Osteoblast (primary cell): ENCODE results near the gene KLC1. TPM values are rescaled to one million over a fixed set of nuclear protein-coding genes. Genes with fewer than 3 reads are reported as not detected.

Source experiments
- DNase-seq: peaks from one replicate; pipeline ENCODE4 v3.0.0; 2011; ENCODE audit warnings: low spot score, mixed read lengths; ENCODE audit not compliant: insufficient read length; ENCODE audit errors: missing footprints
- H2AFZ ChIP-seq: 2 replicates; pipeline ENCODE4 v1.6.0; 2011; ENCODE audit warnings: mild to moderate bottlenecking, low read length
- H3K27ac ChIP-seq: 2 replicates; pipeline ENCODE4 v1.5.1; 2011; ENCODE audit warnings: mild to moderate bottlenecking, low read depth, low read length, moderate library complexity
- H3K27me3 ChIP-seq: 2 replicates; pipeline ENCODE4 v1.6.0; 2012; ENCODE audit warnings: mild to moderate bottlenecking, control low read depth, inconsistent platforms, low read length, moderate library complexity; ENCODE audit not compliant: insufficient read depth
- H3K36me3 ChIP-seq: 2 replicates; pipeline ENCODE4 v1.5.1; 2011; ENCODE audit warnings: mild to moderate bottlenecking, low read length, control low read depth, moderate library complexity; ENCODE audit not compliant: insufficient read depth
- H3K4me1 ChIP-seq: 2 replicates; pipeline ENCODE4 v1.5.1; 2011; ENCODE audit warnings: mild to moderate bottlenecking, low read length, control low read depth, moderate library complexity; ENCODE audit not compliant: insufficient read depth
- H3K4me2 ChIP-seq: 2 replicates; pipeline ENCODE4 v1.6.0; 2011; ENCODE audit warnings: mild to moderate bottlenecking, low read length; ENCODE audit not compliant: insufficient read depth
- H3K4me3 ChIP-seq: fragments of 200-600 bp; sonication (generic); 3 replicates; pipeline ENCODE4 v1.5.1; 2012; ENCODE audit warnings: mild to moderate bottlenecking, low read length, inconsistent platforms; ENCODE audit not compliant: insufficient read depth
- H3K79me2 ChIP-seq: 2 replicates; pipeline ENCODE4 v1.6.0; 2012; ENCODE audit warnings: mild to moderate bottlenecking, low read length, control low read depth, inconsistent platforms; ENCODE audit not compliant: insufficient read depth
- H3K9me3 ChIP-seq: 2 replicates; pipeline ENCODE4 v1.5.1; 2011; ENCODE audit warnings: low read depth, low read length, control low read depth
- H4K20me1 ChIP-seq: 2 replicates; pipeline ENCODE4 v1.6.0; 2012; ENCODE audit warnings: mild to moderate bottlenecking, low read length, control low read depth; ENCODE audit not compliant: insufficient read depth
- total RNA-seq: library from RNA; depleted of rRNA; stranded (reverse); fragments of >200 nt; gene quantifications from 2 replicates; pipeline ENCODE4 v1.2.3, GENCODE V29; 2012
- TF ChIP-seq, protein P1 (sequence below): IDR thresholded peaks from 2 replicates; pipeline ENCODE4 v1.5.1; 2011; ENCODE audit warnings: mild to moderate bottlenecking, low read depth, low read length, moderate library complexity; ENCODE audit errors: extremely low read depth

KLC1 gene
- total RNA-seq, 1 donor, result 205 TPM

DNA sequence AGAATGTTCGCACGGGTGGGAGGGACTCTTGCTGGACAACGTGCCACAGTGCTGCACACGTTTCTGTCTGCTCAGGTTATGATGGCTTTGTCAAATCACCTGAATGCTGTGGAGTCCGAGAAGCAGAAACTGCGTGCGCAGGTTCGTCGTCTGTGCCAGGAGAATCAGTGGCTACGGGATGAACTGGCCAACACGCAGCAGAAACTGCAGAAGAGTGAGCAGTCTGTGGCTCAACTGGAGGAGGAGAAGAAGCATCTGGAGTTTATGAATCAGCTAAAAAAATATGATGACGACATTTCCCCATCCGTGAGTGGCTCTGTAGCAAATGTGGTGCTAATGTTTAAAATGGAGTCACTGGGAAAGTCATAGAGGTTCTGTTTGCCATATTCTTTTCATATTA is 28.5 kb downstream of the KLC1 start:
- TF ChIP-seq, protein P1, sequence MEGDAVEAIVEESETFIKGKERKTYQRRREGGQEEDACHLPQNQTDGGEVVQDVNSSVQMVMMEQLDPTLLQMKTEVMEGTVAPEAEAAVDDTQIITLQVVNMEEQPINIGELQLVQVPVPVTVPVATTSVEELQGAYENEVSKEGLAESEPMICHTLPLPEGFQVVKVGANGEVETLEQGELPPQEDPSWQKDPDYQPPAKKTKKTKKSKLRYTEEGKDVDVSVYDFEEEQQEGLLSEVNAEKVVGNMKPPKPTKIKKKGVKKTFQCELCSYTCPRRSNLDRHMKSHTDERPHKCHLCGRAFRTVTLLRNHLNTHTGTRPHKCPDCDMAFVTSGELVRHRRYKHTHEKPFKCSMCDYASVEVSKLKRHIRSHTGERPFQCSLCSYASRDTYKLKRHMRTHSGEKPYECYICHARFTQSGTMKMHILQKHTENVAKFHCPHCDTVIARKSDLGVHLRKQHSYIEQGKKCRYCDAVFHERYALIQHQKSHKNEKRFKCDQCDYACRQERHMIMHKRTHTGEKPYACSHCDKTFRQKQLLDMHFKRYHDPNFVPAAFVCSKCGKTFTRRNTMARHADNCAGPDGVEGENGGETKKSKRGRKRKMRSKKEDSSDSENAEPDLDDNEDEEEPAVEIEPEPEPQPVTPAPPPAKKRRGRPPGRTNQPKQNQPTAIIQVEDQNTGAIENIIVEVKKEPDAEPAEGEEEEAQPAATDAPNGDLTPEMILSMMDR, result no peak
- peak overlapping the region; percentile 13 for H2AFZ ChIP-seq
- no peaks in the 10 kb centered on the region for H3K27me3 ChIP-seq
- H4K20me1 ChIP-seq, result peaks cover 17% of the 10 kb centered on the region
- DNase-seq, result peak; percentile 94
- H3K79me2 ChIP-seq, result peaks cover 90% of the 10 kb centered on the region
- H3K27ac ChIP-seq, result peak overlapping the region; percentile 95
- peak overlapping the region; percentile 58 for H3K4me2 ChIP-seq
- H3K36me3 ChIP-seq, result peaks cover 68% of the 10 kb centered on the region
- H3K4me1 ChIP-seq, result peaks cover 40% of the 10 kb centered on the region
- no peak overlapping the region for H3K4me3 ChIP-seq
- no peaks in the 10 kb centered on the region for H3K9me3 ChIP-seq

- peaks cover 11% of the 10 kb centered on the region for H4K20me1 ChIP-seq
- no peak for DNase-seq
- no peaks in the 10 kb centered on the region for H3K27me3 ChIP-seq
- no peak overlapping the region for H3K4me3 ChIP-seq
- no peak overlapping the region for H2AFZ ChIP-seq
- H3K9me3 ChIP-seq, result no peaks in the 10 kb centered on the region
- peaks cover 70% of the 10 kb centered on the region for H3K36me3 ChIP-seq
- no peak overlapping the region for H3K4me2 ChIP-seq
- peaks cover 43% of the 10 kb centered on the region for H3K4me1 ChIP-seq
- peak overlapping the region; percentile 1 for H3K27ac ChIP-seq
- TF ChIP-seq, protein P1, result no peak
- peaks cover 77% of the 10 kb centered on the region for H3K79me2 ChIP-seq
Observed at GRCh38 chr14:103659631-103660030, 30.6 kb downstream of the KLC1 start.

GRCh38 chr14:103662029-103662428 is 33.0 kb downstream of the KLC1 start:
- peaks cover 75% of the 10 kb centered on the region for H3K79me2 ChIP-seq
- TF ChIP-seq, protein P1, result no peak
- H3K9me3 ChIP-seq, result no peaks in the 10 kb centered on the region
- no peak overlapping the region for H3K27ac ChIP-seq
- H3K36me3 ChIP-seq, result peaks cover 57% of the 10 kb centered on the region
- peaks cover 6% of the 10 kb centered on the region for H4K20me1 ChIP-seq
- no peaks in the 10 kb centered on the region for H3K27me3 ChIP-seq
- H3K4me3 ChIP-seq, result no peak overlapping the region
- H2AFZ ChIP-seq, result no peak overlapping the region
- H3K4me1 ChIP-seq, result peaks cover 32% of the 10 kb centered on the region
- no peak overlapping the region for H3K4me2 ChIP-seq
- DNase-seq, result no peak

GRCh38 chr14:103662591-103662990 is 33.6 kb downstream of the KLC1 start:
- H3K4me1 ChIP-seq, result peaks cover 26% of the 10 kb centered on the region
- peaks cover 78% of the 10 kb centered on the region for H3K79me2 ChIP-seq
- H3K9me3 ChIP-seq, result no peaks in the 10 kb centered on the region
- H3K36me3 ChIP-seq, result peaks cover 58% of the 10 kb centered on the region
- H2AFZ ChIP-seq, result no peak overlapping the region
- H4K20me1 ChIP-seq, result peaks cover 6% of the 10 kb centered on the region
- H3K4me3 ChIP-seq, result no peak overlapping the region
- H3K4me2 ChIP-seq, result no peak overlapping the region
- no peaks in the 10 kb centered on the region for H3K27me3 ChIP-seq
- TF ChIP-seq, protein P1, result no peak
- H3K27ac ChIP-seq, result no peak overlapping the region
- DNase-seq, result no peak
